ENCODE data around the gene RPL18.

- TF ChIP-seq POLR2A (IDR thresholded peaks at IDR 0.05; ENCODE audit: low read depth, low read length), result no peak
- TF ChIP-seq TAF1 (IDR thresholded peaks at IDR 0.05; ENCODE audit: borderline replicate concordance, low read depth, low read length), result no peak
- no peak for TF ChIP-seq POLR2AphosphoS5 (IDR thresholded peaks at IDR 0.05; ENCODE audit: low read depth, low read length)
These were observed 38.0 kb upstream of the RPL18 start for GRCh38 chr19:48656840-48657474.
